H1 (cell line): ENCODE measurements around the gene TMEM161A. TPM values are rescaled to one million over a fixed set of nuclear protein-coding genes. Genes with fewer than 3 reads are reported as not detected.
A peak's percentile ranks its signal among the peaks of the same experiment; 100 is the strongest.

Source experiments
- CTCF ChIA-PET: fragments of 300-600 bp; sonication (Branson Sonifier 250); formaldehyde crosslinking; loops from one replicate; lab custom pipeline; 2021; ENCODE audit not compliant: partially characterized antibody; lab: Charles Lee
- POLR2A ChIA-PET: fragments of 300-600 bp; sonication (Branson Sonifier 250); formaldehyde crosslinking; loops from one replicate; lab custom pipeline; 2021; ENCODE audit warnings: inconsistent platforms; ENCODE audit not compliant: partially characterized antibody; lab: Charles Lee
- DNase-seq, 2 experiments: peaks; one replicate each; pipeline versions ENCODE4 v3.0.0 to v3.0.0-alpha.2; 2010 to 2022; ENCODE audit warnings: low spot score in 2 of 2, low read depth in 1 of 2, mixed read lengths in 1 of 2
- FAIRE-seq: peaks from 2 replicates; lab custom pipeline; 2011; peaks lifted over from hg19 to GRCh38; lab: Jason Lieb, UNC
- H2AFZ ChIP-seq: 2 replicates; pipeline ENCODE4 v1.8.1; 2012; ENCODE audit warnings: low read length, inconsistent platforms
- H2AK5ac ChIP-seq: 2 replicates; pipeline ENCODE4 v1.6.1; 2013; ENCODE audit warnings: low read depth, low read length
- H2BK120ac ChIP-seq: replicated peaks from 2 replicates; pipeline ENCODE3; 2013; ENCODE audit warnings: low read depth, low read length, inconsistent platforms
- H2BK12ac ChIP-seq: 2 replicates; pipeline ENCODE4 v1.6.1; 2013; ENCODE audit warnings: low read depth, low read length
- H2BK15ac ChIP-seq: 2 replicates; pipeline ENCODE4 v1.6.1; 2013; ENCODE audit warnings: low read length
- H2BK20ac ChIP-seq: 2 replicates; pipeline ENCODE4 v1.6.1; 2013; ENCODE audit warnings: low read length
- H2BK5ac ChIP-seq: 2 replicates; pipeline ENCODE4 v1.6.1; 2013; ENCODE audit warnings: low read depth, low read length
- H3K14ac ChIP-seq: 2 replicates; pipeline ENCODE4 v1.6.1; 2013; ENCODE audit warnings: inconsistent platforms; ENCODE audit not compliant: insufficient read length
- H3K18ac ChIP-seq: 2 replicates; pipeline ENCODE4 v1.6.1; 2013; ENCODE audit warnings: low read length; ENCODE audit errors: extremely low read depth
- H3K23ac ChIP-seq: 2 replicates; pipeline ENCODE4 v1.6.1; 2013; ENCODE audit warnings: inconsistent platforms; ENCODE audit not compliant: insufficient read length
- H3K23me2 ChIP-seq: 2 replicates; pipeline ENCODE4 v1.6.1; 2013; ENCODE audit warnings: low read depth, low read length
- H3K27ac ChIP-seq: 2 replicates; pipeline ENCODE4 v1.6.1; 2011; ENCODE audit warnings: low read depth, low read length, inconsistent platforms
- H3K27me3 ChIP-seq, 4 experiments: replicated peaks in 1 of 4; 1 replicate in 1 of 4; 2 replicates in 3 of 4; pipeline versions ENCODE4 v1.6.1 to v1.8.1; 2011 to 2013; ENCODE audit warnings: low read length in 3 of 4, mild to moderate bottlenecking in 3 of 4, inconsistent platforms in 2 of 4, mixed read lengths in 2 of 4, moderate library complexity in 1 of 4; ENCODE audit not compliant: control insufficient read depth in 3 of 4, insufficient read depth in 3 of 4; ENCODE audit errors: extremely low read depth in 1 of 4
- H3K36me3 ChIP-seq, 4 experiments: 2 replicates each; pipeline versions ENCODE4 v1.6.1 to v1.8.1; 2011 to 2013; ENCODE audit warnings: mild to moderate bottlenecking in 4 of 4, low read length in 3 of 4, moderate library complexity in 2 of 4, control low read depth in 1 of 4, inconsistent platforms in 1 of 4; ENCODE audit not compliant: insufficient read depth in 4 of 4, control insufficient read depth in 2 of 4
- H3K4ac ChIP-seq: replicated peaks from 2 replicates; pipeline ENCODE3; 2013; ENCODE audit warnings: low read length, low read depth, mixed read lengths, inconsistent platforms; ENCODE audit not compliant: insufficient read length
- H3K4me1 ChIP-seq, 4 experiments: replicated peaks in 1 of 4; 1 replicate in 1 of 4; 2 replicates in 3 of 4; pipeline versions ENCODE4 v1.6.1 to v1.8.1; 2011 to 2013; ENCODE audit warnings: low read length in 3 of 4, inconsistent platforms in 2 of 4, mixed read lengths in 1 of 4; ENCODE audit not compliant: insufficient read depth in 4 of 4, control insufficient read depth in 3 of 4
- H3K4me2 ChIP-seq, 2 experiments: 2 replicates each; pipeline versions ENCODE4 v1.6.1 to v1.8.1; 2011 to 2013; ENCODE audit warnings: low read depth in 2 of 2, low read length in 2 of 2, control low read depth in 1 of 2, inconsistent platforms in 1 of 2, mild to moderate bottlenecking in 1 of 2; ENCODE audit not compliant: insufficient read depth in 1 of 2
- H3K4me3 ChIP-seq, 4 experiments: fragments of 200-600, 300-600 bp in 1 of 4; sonication (generic), shearing (Covaris generic), sonication (Bioruptor Twin) in 1 of 4; 2 replicates each; pipeline versions ENCODE4 v1.5.1 to v1.8.1; 2011 to 2016; ENCODE audit warnings: low read length in 4 of 4, low read depth in 3 of 4, control low read depth in 2 of 4, inconsistent platforms in 2 of 4, mild to moderate bottlenecking in 2 of 4, mixed read lengths in 1 of 4, moderate library complexity in 1 of 4; ENCODE audit not compliant: insufficient read depth in 2 of 4; ENCODE audit errors: extremely low read depth in 1 of 4
- H3K56ac ChIP-seq: replicated peaks from 2 replicates; pipeline ENCODE3; 2013; ENCODE audit warnings: low read depth, mild to moderate bottlenecking, mixed read lengths, low read length, inconsistent platforms; ENCODE audit not compliant: insufficient read length
- H3K79me1 ChIP-seq: 2 replicates; pipeline ENCODE4 v1.6.1; 2013; ENCODE audit warnings: low read depth, low read length, control low read depth
- H3K79me2 ChIP-seq, 2 experiments: 2 replicates each; pipeline versions ENCODE4 v1.6.1 to v1.8.1; 2012 to 2013; ENCODE audit warnings: low read length in 2 of 2, mild to moderate bottlenecking in 2 of 2, inconsistent platforms in 1 of 2; ENCODE audit not compliant: insufficient read depth in 2 of 2, control insufficient read depth in 1 of 2
- H3K9ac ChIP-seq, 4 experiments: replicated peaks in 1 of 4; 1 replicate in 1 of 4; 2 replicates in 3 of 4; pipeline versions ENCODE4 v1.6.1 to v1.8.1; 2011 to 2013; ENCODE audit warnings: low read depth in 3 of 4, low read length in 3 of 4, control low read depth in 2 of 4, mild to moderate bottlenecking in 2 of 4, moderate library complexity in 2 of 4, inconsistent platforms in 1 of 4; ENCODE audit errors: extremely low read depth in 1 of 4
- H3K9me3 ChIP-seq, 2 experiments: 2 replicates each; pipeline versions ENCODE4 v1.6.1 to v1.8.1; 2012 to 2013; ENCODE audit warnings: mild to moderate bottlenecking in 2 of 2, moderate library complexity in 2 of 2, control low read depth in 1 of 2, inconsistent platforms in 1 of 2, low read depth in 1 of 2, low read length in 1 of 2, mixed read lengths in 1 of 2; ENCODE audit not compliant: insufficient read depth in 2 of 2
- H4K20me1 ChIP-seq, 2 experiments: replicated peaks in 1 of 2; 2 replicates each; pipeline versions ENCODE3 to v1.8.1; 2011 to 2013; ENCODE audit warnings: inconsistent platforms in 2 of 2, low read length in 2 of 2, mild to moderate bottlenecking in 1 of 2; ENCODE audit not compliant: insufficient read depth in 2 of 2, control insufficient read depth in 1 of 2
- H4K5ac ChIP-seq: 2 replicates; pipeline ENCODE4 v1.6.1; 2013; ENCODE audit warnings: low read length, low read depth, mixed read lengths, inconsistent platforms; ENCODE audit not compliant: insufficient read length
- H4K8ac ChIP-seq: 2 replicates; pipeline ENCODE4 v1.8.0; 2013; ENCODE audit warnings: mild to moderate bottlenecking, moderate library complexity, low read length, inconsistent platforms; ENCODE audit not compliant: insufficient read depth; ENCODE audit errors: extremely low read depth
- H4K91ac ChIP-seq: replicated peaks from 2 replicates; pipeline ENCODE3; 2013; ENCODE audit warnings: low read length, mixed read lengths, inconsistent platforms; ENCODE audit not compliant: insufficient read length
- EGR1 ChIP-seq: IDR thresholded peaks from 2 replicates; pipeline ENCODE4 v1.6.1; 2011; ENCODE audit warnings: low read depth, low read length, borderline replicate concordance
- KDM1A ChIP-seq: fragments of 200-600, 300-600 bp; sonication (generic); IDR thresholded peaks from 2 replicates; pipeline ENCODE4 v1.7.1; 2016; ENCODE audit warnings: mild to moderate bottlenecking, low read length, borderline replicate concordance
- NANOG ChIP-seq: IDR thresholded peaks from 2 replicates; pipeline ENCODE4 v1.6.1; 2011; ENCODE audit warnings: low read length, low read depth, mild to moderate bottlenecking, inconsistent platforms; ENCODE audit not compliant: insufficient read depth, poor library complexity, severe bottlenecking
- POLR2AphosphoS5 ChIP-seq: IDR thresholded peaks from 2 replicates; pipeline ENCODE4 v1.6.1; 2011; ENCODE audit warnings: low read depth, low read length
- RAD21 ChIP-seq, 2 experiments: IDR thresholded peaks in 1 of 2; conservative IDR thresholded peaks in 1 of 2; 2 replicates each; pipeline ENCODE4 v1.6.1; 2011; ENCODE audit warnings: low read depth in 2 of 2, low read length in 2 of 2, improper control_type of control experiment in 1 of 2, inconsistent platforms in 1 of 2, mild to moderate bottlenecking in 1 of 2, moderate library complexity in 1 of 2
- RFX5 ChIP-seq: IDR thresholded peaks from 2 replicates; pipeline ENCODE4 v1.6.1; 2011; ENCODE audit warnings: low read depth, low read length, improper control_type of control experiment, borderline replicate concordance
- RNF2 ChIP-seq: fragments of 200-900, 300-1000 bp; sonication (generic); IDR thresholded peaks from 2 replicates; pipeline ENCODE4 v1.7.1; 2016; ENCODE audit warnings: borderline replicate concordance, low read depth, mild to moderate bottlenecking, antibody characterized with exemption, low read length; ENCODE audit not compliant: poor library complexity, severe bottlenecking; ENCODE audit errors: missing control alignments
- WGBS, 2 experiments: shearing (Covaris generic) in 1 of 2; methylation state at CpG; one replicate each; pipeline versions ENCODE4 v1.1.6 to v1.1.7; 2013 to 2015; ENCODE audit warnings: low lambda C conversion rate in 2 of 2, mixed read lengths in 2 of 2, inconsistent platforms in 1 of 2, low coverage in 1 of 2, missing lambda C conversion rate in 1 of 2; ENCODE audit not compliant: insufficient replicate concordance in 2 of 2, insufficient coverage in 1 of 2, insufficient read length in 1 of 2; ENCODE audit errors: extremely low coverage in 1 of 2, missing lambda C conversion rate in 1 of 2; 5-methylcytosine and 5-hydroxymethylcytosine counted together
- polyA plus RNA-seq, 7 experiments: library from polyadenylated mRNA; depleted of rRNA in 3 of 7; stranded (reverse) in 5 of 7; unstranded in 2 of 7; fragments of >200 nt in 5 of 7; fragments of 200-250 nt in 2 of 7; gene quantifications; 1 replicate in 5 of 7; 2 replicates in 1 of 7; 4 replicates in 1 of 7; pipeline versions ENCODE4 v1.2.1 to v1.2.3, GENCODE V29; 2011 to 2013; ENCODE audit warnings: missing spikeins in 2 of 7, mixed read lengths in 2 of 7
- total RNA-seq: library from RNA; stranded (reverse); fragmentation: NEBNext Ultra II Directional; extraction: Animal tissue kit (Norgen Biotek cat#: 25700); gene quantifications from 2 replicates; pipeline ENCODE4 v1.2.1, GENCODE V29; 2021
- TF ChIP-seq, protein P1 (sequence below): IDR thresholded peaks from 2 replicates; pipeline ENCODE4 v1.6.1; 2011; ENCODE audit warnings: low read length, improper control_type of control experiment
- TF ChIP-seq, protein P2 (sequence below): IDR thresholded peaks from 2 replicates; pipeline ENCODE4 v1.6.1; 2012; ENCODE audit warnings: inconsistent platforms

TMEM161A gene
- total and polyA plus RNA-seq, 2 of the 8 experiments (the other 6 are each of a cell fraction or from before 2014, with no cell fraction given), result 47.8 to 103 TPM

DNA sequence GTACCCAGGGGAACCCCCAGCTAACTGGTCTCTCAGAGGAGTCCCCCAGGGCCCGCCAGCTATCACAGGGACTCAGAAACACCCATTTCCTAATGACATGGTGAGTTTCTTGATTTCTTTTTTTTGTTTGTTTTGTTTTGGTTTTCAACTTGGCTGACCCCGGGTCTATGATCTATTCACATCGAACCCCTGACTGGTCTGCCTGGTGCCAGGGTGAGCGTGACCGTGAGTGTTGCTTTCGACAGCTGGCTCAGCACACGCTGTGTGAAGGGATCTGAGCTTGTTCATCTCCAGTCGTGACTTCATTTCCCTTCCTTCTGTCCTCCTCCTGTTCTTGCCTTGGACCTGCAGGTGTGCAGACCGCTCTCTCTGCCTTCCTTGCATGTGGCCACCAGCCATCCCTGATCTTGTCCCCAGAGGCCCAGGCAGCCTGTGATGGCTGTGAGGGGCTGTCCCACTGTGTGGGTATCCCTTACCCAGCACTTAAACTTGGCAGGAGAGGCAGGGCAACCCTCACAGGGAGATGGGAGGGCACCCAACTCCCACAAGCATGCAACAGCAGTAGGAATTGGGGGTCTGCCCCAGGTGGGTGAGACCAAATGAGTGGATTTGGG is 26.2 kb downstream of the TMEM161A start:
- H3K23ac ChIP-seq, result no peak overlapping the region
- ChIA-PET CTCF (interaction anchor here (0.6 to 3.8 kb wide), 11 partner anchors 10 to 71 kb away, joined by 3 to 42 read pairs (median 5); no protein-coding TSS in a partner anchor), POLR2A (interaction anchor here (0.6 to 1.9 kb wide), 4 partner anchors 8 to 156 kb away, joined by 3 to 6 read pairs (median 4); no protein-coding TSS in a partner anchor)
- no peak overlapping the region for H4K8ac ChIP-seq
- peaks cover 0 to 4% of the 10 kb centered on the region in 2 experiments for H4K20me1 ChIP-seq
- no peak overlapping the region for H2BK5ac ChIP-seq
- no peak overlapping the region for H3K56ac ChIP-seq
- no peaks in the 10 kb centered on the region for H3K36me3 ChIP-seq
- H3K27ac ChIP-seq, result no peak overlapping the region
- H3K4me2 ChIP-seq, result no peak overlapping the region
- H2AK5ac ChIP-seq, result peak overlapping the region; percentile 24; the same call in 1 of the 2 replicates
- H3K79me1 ChIP-seq, result 0 out of 2 replicates have a peak, but pooled peaks cover 2% of the 10 kb centered on the region
- no peak overlapping the region for H2AFZ ChIP-seq
- FAIRE-seq (no peak), DNase-seq (no peak)
- H3K79me2 ChIP-seq, result no peaks in the 10 kb centered on the region
- H3K9ac ChIP-seq, result no peak overlapping the region
- H3K18ac ChIP-seq, result no peak overlapping the region
- no peak overlapping the region for H3K4me3 ChIP-seq
- 91% methylated on average over 9 of the region's 9 CpGs; no CpG with 5 or more reads in 1 of the 2 experiments for WGBS, 2 experiments
- no peak overlapping the region for H3K14ac ChIP-seq
- peaks cover 0 to 3% (median 2%) of the 10 kb centered on the region in 4 experiments; a peak in 4 of 7 replicates for H3K4me1 ChIP-seq
- no peak overlapping the region for H2BK15ac ChIP-seq
- peak overlapping the region; percentile 30; the same call in 1 of the 2 replicates for H2BK12ac ChIP-seq
- H3K27me3 ChIP-seq, result 0 out of 7 replicates have a peak, but pooled peaks cover 0 to 2% (median 0%) of the 10 kb centered on the region in 4 experiments
- no peaks in the 10 kb centered on the region for H3K9me3 ChIP-seq
- no peak overlapping the region for H2BK120ac ChIP-seq
- H2BK20ac ChIP-seq, result no peak overlapping the region
- peaks cover 6% of the 10 kb centered on the region; the same call in 1 of the 2 replicates for H3K23me2 ChIP-seq
- no peak overlapping the region for H4K5ac ChIP-seq
- H3K4ac ChIP-seq, result no peak overlapping the region
- H4K91ac ChIP-seq, result no peak overlapping the region
- TF ChIP-seq NANOG (no peak), RFX5 (no peak), RNF2 (no peak), EGR1 (no peak), RAD21 (IDR thresholded peaks at IDR 0.05 in 1 of 2, conservative IDR thresholded peaks at IDR 0.05 in 1 of 2; ENCODE audit: low read depth in 2 of 2, low read length in 2 of 2) (no peak), POLR2AphosphoS5 (no peak), KDM1A (no peak)
- TF ChIP-seq, protein P1, sequence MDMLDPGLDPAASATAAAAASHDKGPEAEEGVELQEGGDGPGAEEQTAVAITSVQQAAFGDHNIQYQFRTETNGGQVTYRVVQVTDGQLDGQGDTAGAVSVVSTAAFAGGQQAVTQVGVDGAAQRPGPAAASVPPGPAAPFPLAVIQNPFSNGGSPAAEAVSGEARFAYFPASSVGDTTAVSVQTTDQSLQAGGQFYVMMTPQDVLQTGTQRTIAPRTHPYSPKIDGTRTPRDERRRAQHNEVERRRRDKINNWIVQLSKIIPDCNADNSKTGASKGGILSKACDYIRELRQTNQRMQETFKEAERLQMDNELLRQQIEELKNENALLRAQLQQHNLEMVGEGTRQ, result no peak
- TF ChIP-seq, protein P2, sequence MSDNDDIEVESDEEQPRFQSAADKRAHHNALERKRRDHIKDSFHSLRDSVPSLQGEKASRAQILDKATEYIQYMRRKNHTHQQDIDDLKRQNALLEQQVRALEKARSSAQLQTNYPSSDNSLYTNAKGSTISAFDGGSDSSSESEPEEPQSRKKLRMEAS, result no peak
